Uterus (tissue), 2 donors: ENCODE results near the gene FUBP1.
"Not testable (repeated sequence)": the region's sequence is repeated elsewhere in the genome, so short reads cannot be mapped to it uniquely, and the experiment has no call there.

Experiments
- POLR2A ChIP-seq, 2 donors: fragments of 450-650 bp; IDR thresholded peaks; one replicate each; pipeline ENCODE4 v1.6.1; 2016; ENCODE audit warnings: antibody characterized with exemption in 2 of 2, mild to moderate bottlenecking in 1 of 2, moderate library complexity in 1 of 2
- TF ChIP-seq, protein P1 (sequence below), 4 experiments: fragments of 200-600 bp in 2 of 4; fragments of 450-650 bp in 2 of 4; sonication (generic) in 2 of 4; IDR thresholded peaks; one replicate each; pipeline ENCODE4 v1.5.1; 2016 to 2019; ENCODE audit warnings: antibody characterized with exemption in 4 of 4, mild to moderate bottlenecking in 2 of 4, moderate library complexity in 1 of 4

DNA sequence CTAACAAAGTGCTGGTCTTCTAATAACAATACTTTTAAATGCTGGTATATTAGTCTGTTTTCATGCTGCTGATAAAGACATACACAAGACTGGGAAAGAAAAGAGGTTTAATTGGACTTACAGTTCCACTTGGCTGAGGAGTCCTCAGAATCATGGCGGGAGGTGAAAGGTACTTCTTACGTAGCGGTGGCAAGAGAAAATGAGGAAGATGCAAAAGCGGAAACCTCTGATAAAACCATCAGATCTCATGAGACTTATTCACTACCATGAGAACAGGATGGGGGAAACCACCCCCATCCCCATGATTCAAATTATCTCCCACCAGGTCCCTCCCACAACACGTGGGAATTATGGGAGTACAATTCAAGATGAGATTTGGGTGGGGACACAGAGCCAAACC lies 60.0 kb downstream of the FUBP1 start:
- TF ChIP-seq, protein P1, sequence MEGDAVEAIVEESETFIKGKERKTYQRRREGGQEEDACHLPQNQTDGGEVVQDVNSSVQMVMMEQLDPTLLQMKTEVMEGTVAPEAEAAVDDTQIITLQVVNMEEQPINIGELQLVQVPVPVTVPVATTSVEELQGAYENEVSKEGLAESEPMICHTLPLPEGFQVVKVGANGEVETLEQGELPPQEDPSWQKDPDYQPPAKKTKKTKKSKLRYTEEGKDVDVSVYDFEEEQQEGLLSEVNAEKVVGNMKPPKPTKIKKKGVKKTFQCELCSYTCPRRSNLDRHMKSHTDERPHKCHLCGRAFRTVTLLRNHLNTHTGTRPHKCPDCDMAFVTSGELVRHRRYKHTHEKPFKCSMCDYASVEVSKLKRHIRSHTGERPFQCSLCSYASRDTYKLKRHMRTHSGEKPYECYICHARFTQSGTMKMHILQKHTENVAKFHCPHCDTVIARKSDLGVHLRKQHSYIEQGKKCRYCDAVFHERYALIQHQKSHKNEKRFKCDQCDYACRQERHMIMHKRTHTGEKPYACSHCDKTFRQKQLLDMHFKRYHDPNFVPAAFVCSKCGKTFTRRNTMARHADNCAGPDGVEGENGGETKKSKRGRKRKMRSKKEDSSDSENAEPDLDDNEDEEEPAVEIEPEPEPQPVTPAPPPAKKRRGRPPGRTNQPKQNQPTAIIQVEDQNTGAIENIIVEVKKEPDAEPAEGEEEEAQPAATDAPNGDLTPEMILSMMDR (IDR thresholded peaks at IDR 0.05), result not testable (repeated sequence)
- not testable (repeated sequence) for TF ChIP-seq POLR2A (IDR thresholded peaks at IDR 0.05)
